K562 (cell line): ENCODE measurements around the gene CAV1. TPM values are rescaled to one million over a fixed set of nuclear protein-coding genes. Genes with fewer than 3 reads are reported as not detected.
A peak's percentile ranks its signal among the peaks of the same experiment; 100 is the strongest.

Experiments used
- ATAC-seq: fragments of 200-7000 bp; cut with Tn5 transposase; 3 replicates; pipeline ENCODE4 v1.9.1; 2020; ENCODE audit warnings: moderate library complexity
- BruUV-seq: library from RNA; stranded (reverse); fragments of 400-500 nt; replicated peaks from 2 replicates; lab custom pipeline; 2021; lab: Mats Ljungman, UMichigan
- CTCF ChIA-PET: fragments of 300-600 bp; formaldehyde crosslinking; extraction: SDS; loops from one replicate; lab custom pipeline; 2021; ENCODE audit warnings: low intra/inter-chr PET ratio; lab: Yijun Ruan, JAX
- POLR2A ChIA-PET: fragments of 300-600, 350-650 bp; sonication (Branson Sonifier 250); formaldehyde crosslinking; extraction: SDS; loops from one replicate; lab custom pipeline; 2021; ENCODE audit warnings: antibody characterized with exemption, inconsistent platforms; lab: Yijun Ruan, JAX
- DNase-seq, 4 experiments: peaks; one replicate each; pipeline versions ENCODE4 v3.0.0 to v3.0.0-alpha.2; 2011 to 2018; ENCODE audit warnings: low spot score in 3 of 4, mixed read lengths in 3 of 4; ENCODE audit errors: extremely low read depth in 1 of 4
- FAIRE-seq: peaks from 2 replicates; lab custom pipeline; 2011; peaks lifted over from hg19 to GRCh38; lab: Jason Lieb, UNC
- H2AFZ ChIP-seq: 2 replicates; pipeline ENCODE4 v1.6.0; 2011; ENCODE audit warnings: low read depth, low read length, control low read depth, inconsistent platforms
- H3K27ac ChIP-seq: fragments of 200-600 bp; 3 replicates; pipeline ENCODE4 v1.8.0; 2011; ENCODE audit warnings: low read depth, mild to moderate bottlenecking, control low read depth, inconsistent platforms, low read length, moderate library complexity, mixed read lengths; ENCODE audit errors: extremely low read depth
- H3K27me3 ChIP-seq, 2 experiments: fragments of 300-600 bp in 1 of 2; 2 replicates in 1 of 2; 3 replicates in 1 of 2; pipeline versions ENCODE4 v1.6.0 to v1.8.0; 2011; ENCODE audit warnings: inconsistent platforms in 2 of 2, low read length in 2 of 2, mild to moderate bottlenecking in 1 of 2, mixed read lengths in 1 of 2, moderate library complexity in 1 of 2; ENCODE audit not compliant: control insufficient read depth in 2 of 2, insufficient read depth in 2 of 2
- H3K36me3 ChIP-seq: fragments of 300-600 bp; 3 replicates; pipeline ENCODE4 v1.8.0; 2011; ENCODE audit warnings: mild to moderate bottlenecking, low read length, inconsistent platforms; ENCODE audit not compliant: control insufficient read depth, insufficient read depth
- H3K4me1 ChIP-seq, 2 experiments: fragments of 200-600 bp in 1 of 2; replicated peaks in 1 of 2; 2 replicates in 1 of 2; 3 replicates in 1 of 2; pipeline versions ENCODE4 v1.5.1 to v1.8.0; 2011; ENCODE audit warnings: inconsistent platforms in 2 of 2, low read length in 2 of 2, mild to moderate bottlenecking in 1 of 2, mixed read lengths in 1 of 2, moderate library complexity in 1 of 2; ENCODE audit not compliant: control insufficient read depth in 2 of 2, insufficient read depth in 2 of 2
- H3K4me2 ChIP-seq: 2 replicates; pipeline ENCODE4 v1.6.1; 2011; ENCODE audit warnings: low read length, control low read depth, inconsistent platforms, mixed read lengths; ENCODE audit not compliant: insufficient read depth
- H3K4me3 ChIP-seq: fragments of 200-600 bp; sonication (generic), shearing (Covaris generic); 2 replicates; pipeline ENCODE4 v1.5.1; 2016; ENCODE audit warnings: control low read depth, inconsistent platforms
- H3K79me2 ChIP-seq: fragments of 200-600 bp; 3 replicates; pipeline ENCODE4 v1.8.0; 2011; ENCODE audit warnings: low read length, inconsistent platforms; ENCODE audit not compliant: control insufficient read depth, insufficient read depth
- H3K9ac ChIP-seq, 2 experiments: 2 replicates each; pipeline versions ENCODE4 v1.6.0 to v1.6.1; 2011; ENCODE audit warnings: low read depth in 2 of 2, low read length in 2 of 2, control low read depth in 1 of 2, inconsistent platforms in 1 of 2, mild to moderate bottlenecking in 1 of 2, mixed read lengths in 1 of 2; ENCODE audit not compliant: insufficient read depth in 1 of 2
- H3K9me1 ChIP-seq: one replicate; pipeline ENCODE4 v1.6.0; 2011; ENCODE audit warnings: inconsistent platforms, mild to moderate bottlenecking, low read length, moderate library complexity; ENCODE audit not compliant: control insufficient read depth, insufficient read depth
- H3K9me3 ChIP-seq: replicated peaks from 2 replicates; pipeline ENCODE4 v1.5.1; 2011; ENCODE audit warnings: low read depth, low read length, inconsistent platforms; ENCODE audit not compliant: control insufficient read depth, insufficient read depth
- H4K20me1 ChIP-seq: replicated peaks from 2 replicates; pipeline ENCODE4 v1.6.1; 2011; ENCODE audit warnings: low read length, inconsistent platforms, mixed read lengths; ENCODE audit not compliant: control insufficient read depth, insufficient read depth
- ERF ChIP-seq: fragments of 450-650 bp; formaldehyde crosslinking; IDR thresholded peaks from 2 replicates; pipeline ENCODE4 v1.4.0; 2020; ENCODE audit warnings: mild to moderate bottlenecking, mixed read lengths
- HMBOX1 ChIP-seq: sonication (generic); IDR thresholded peaks from 2 replicates; pipeline ENCODE4 v1.6.1; 2016
- MAFG ChIP-seq: fragments of 450-650 bp; conservative IDR thresholded peaks from 2 replicates; pipeline ENCODE4 v1.6.1; 2016; ENCODE audit warnings: missing genetic modification characterization, missing compliant biosample characterization
- SFPQ ChIP-seq: fragments of 200-400 bp; formaldehyde crosslinking; IDR thresholded peaks from 2 replicates; pipeline ENCODE4 v1.6.1; 2017; ENCODE audit warnings: mild to moderate bottlenecking, low read depth, low read length, moderate library complexity
- WGBS: fragments of 100-300 bp; shearing (Covaris generic); methylation state at CpG from one replicate; pipeline ENCODE4 v1.1.6; 2016; ENCODE audit warnings: low coverage, mixed read lengths; ENCODE audit not compliant: insufficient coverage; ENCODE audit errors: missing lambda C conversion rate; 5-methylcytosine and 5-hydroxymethylcytosine counted together
- in situ Hi-C: fragments of 300-500 bp; cut with MboI; formaldehyde crosslinking; loops from 4 replicates; pipeline ENCODE4 v1.15.0; 2018; ENCODE audit warnings: inconsistent platforms, mixed read lengths
- intact Hi-C: fragments of 100-400 bp; cut with micrococcal nuclease; formaldehyde crosslinking; loops from 2 replicates; pipeline ENCODE4 v1.14.2; 2022
- polyA plus RNA-seq, 8 experiments: library from polyadenylated mRNA; depleted of rRNA in 4 of 8; stranded (reverse) in 5 of 8; unstranded in 3 of 8; fragments of >200 nt; fragmentation: Nextera tagmentation in 2 of 8; fragmentation: Illumina TruSeq in 1 of 8; extraction: Ambion mirVana in 2 of 8; extraction: Trizol in 1 of 8; gene quantifications; 2 replicates each; pipeline versions ENCODE4 v1.2.1 to v1.2.3, GENCODE V29; 2011 to 2014; ENCODE audit warnings: inconsistent platforms in 1 of 8, missing spikeins in 1 of 8
- total RNA-seq, 7 experiments: library from RNA; depleted of rRNA in 6 of 7; stranded (reverse); fragments of >200 nt in 6 of 7; fragmentation: Illumina TruSeq in 2 of 7; extraction: Trizol in 2 of 7; gene quantifications; 2 replicates each; pipeline versions ENCODE4 v1.2.1 to v1.2.3, GENCODE V29; 2011 to 2021; ENCODE audit warnings: low replicate concordance in 1 of 7

Gene CAV1
- total and polyA plus RNA-seq, 9 of the 15 experiments (the other 6 are each of a cell fraction or from before 2014, with no cell fraction given), result 0.08 to 1.5 (median 0.63) TPM

- intact Hi-C loops (no loop called here), in situ Hi-C loops (no loop called here)
- H3K4me2 ChIP-seq, result no peak overlapping the region
- H3K27ac ChIP-seq, result no peak overlapping the region
- ATAC-seq (no peak), DNase-seq (no peak), FAIRE-seq (peak; percentile 29)
- ChIA-PET POLR2A (interaction anchor here (2.8 kb wide), 1 partner anchor 20 kb away, joined by 11 read pairs; no protein-coding TSS in a partner anchor), CTCF (no interaction called here)
- no peak overlapping the region for H3K4me3 ChIP-seq
- no peaks in the 10 kb centered on the region for H3K9me1 ChIP-seq
- H2AFZ ChIP-seq, result 0 out of 2 replicates have a peak overlapping the region, but pooled peaks have one; percentile 3
- H3K36me3 ChIP-seq, result no peaks in the 10 kb centered on the region
- H4K20me1 ChIP-seq, result no peaks in the 10 kb centered on the region
- H3K27me3 ChIP-seq, result peaks cover 0 to 3% of the 10 kb centered on the region in 2 experiments; a peak in 2 of 5 replicates
- no TSS peak for BruUV-seq
- WGBS, result 34% methylated on average over 5 of the region's 5 CpGs
- peaks cover 21 to 24% of the 10 kb centered on the region in 2 experiments for H3K4me1 ChIP-seq
- H3K79me2 ChIP-seq, result no peaks in the 10 kb centered on the region
- TF ChIP-seq MAFG (no peak), HMBOX1 (peak; percentile 69), SFPQ (no peak), ERF (CRISPR knock-in tag) (no peak)
- no peak overlapping the region for H3K9ac ChIP-seq
- H3K9me3 ChIP-seq, result no peaks in the 10 kb centered on the region
Measured at GRCh38 chr7:116522247-116522646, 2.6 kb upstream of the CAV1 start.
